Progenitor cell of endocrine pancreas (in vitro differentiated cells): ENCODE data around the gene PTPN13. TPM values are rescaled to one million over a fixed set of nuclear protein-coding genes. Genes with fewer than 3 reads are reported as not detected.

Experiments used
- DNase-seq: peaks from one replicate; pipeline ENCODE4 v3.0.0; 2021; ENCODE audit warnings: low spot score; ENCODE audit not compliant: unreplicated experiment
- H3K27ac Mint-ChIP-seq: 2 replicates; pipeline ENCODE4 v1.8.0; 2021; ENCODE audit warnings: mild to moderate bottlenecking, moderate library complexity, mixed read lengths
- H3K27me3 Mint-ChIP-seq: 2 replicates; pipeline ENCODE4 v1.8.0; 2021; ENCODE audit warnings: mixed read lengths
- H3K36me3 Mint-ChIP-seq: 2 replicates; pipeline ENCODE4 v1.8.0; 2022; ENCODE audit warnings: mixed read lengths; ENCODE audit not compliant: insufficient read depth
- H3K4me1 Mint-ChIP-seq: 2 replicates; pipeline ENCODE4 v1.8.0; 2021; ENCODE audit warnings: low read depth, mixed read lengths
- H3K4me3 Mint-ChIP-seq: 2 replicates; pipeline ENCODE4 v1.8.0; 2021; ENCODE audit warnings: low read depth, mild to moderate bottlenecking, moderate library complexity, mixed read lengths
- H3K9me3 Mint-ChIP-seq: 2 replicates; pipeline ENCODE4 v1.8.0; 2021; ENCODE audit warnings: low read depth, mixed read lengths
- total RNA-seq: library from RNA; stranded (reverse); gene quantifications from 2 replicates; pipeline ENCODE4 v1.2.1, GENCODE V29; 2021
- TF ChIP-seq, protein P1 (sequence below): fragments of 200-600 bp; sonication (generic); IDR thresholded peaks from one replicate; pipeline ENCODE4 v1.5.0; 2021; ENCODE audit warnings: antibody characterized with exemption, mild to moderate bottlenecking; ENCODE audit not compliant: unreplicated experiment

PTPN13 gene
- total RNA-seq, 1 donor from 2014 or later, result 63.1 TPM

DNA sequence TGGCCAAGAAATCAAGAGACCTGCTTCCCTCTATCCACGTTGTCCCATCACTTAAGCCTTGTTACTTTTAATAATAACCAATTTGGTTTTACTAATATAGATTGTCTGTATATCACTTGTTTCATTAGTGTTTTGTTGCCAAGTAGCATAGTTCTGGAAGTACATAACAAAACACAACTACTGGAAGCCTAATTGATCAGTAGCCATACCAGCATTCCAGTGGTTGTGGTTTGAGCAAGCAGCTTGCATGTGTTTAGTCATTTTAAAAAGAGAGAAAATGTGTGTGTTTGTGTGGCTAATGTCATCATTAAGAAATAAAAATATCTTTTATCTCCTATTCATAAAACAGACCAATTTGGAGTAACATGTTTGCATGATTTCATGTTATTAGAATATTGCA is 70.8 kb downstream of the PTPN13 start:
- Mint-ChIP-seq H3K4me3 (no peak overlapping the region), H3K9me3 (no peaks in the 10 kb centered on the region), H3K4me1 (peaks cover 3% of the 10 kb centered on the region), H3K36me3 (peaks cover 1% of the 10 kb centered on the region), H3K27me3 (no peaks in the 10 kb centered on the region), H3K27ac (no peak overlapping the region)
- no peak for DNase-seq
- TF ChIP-seq, protein P1, sequence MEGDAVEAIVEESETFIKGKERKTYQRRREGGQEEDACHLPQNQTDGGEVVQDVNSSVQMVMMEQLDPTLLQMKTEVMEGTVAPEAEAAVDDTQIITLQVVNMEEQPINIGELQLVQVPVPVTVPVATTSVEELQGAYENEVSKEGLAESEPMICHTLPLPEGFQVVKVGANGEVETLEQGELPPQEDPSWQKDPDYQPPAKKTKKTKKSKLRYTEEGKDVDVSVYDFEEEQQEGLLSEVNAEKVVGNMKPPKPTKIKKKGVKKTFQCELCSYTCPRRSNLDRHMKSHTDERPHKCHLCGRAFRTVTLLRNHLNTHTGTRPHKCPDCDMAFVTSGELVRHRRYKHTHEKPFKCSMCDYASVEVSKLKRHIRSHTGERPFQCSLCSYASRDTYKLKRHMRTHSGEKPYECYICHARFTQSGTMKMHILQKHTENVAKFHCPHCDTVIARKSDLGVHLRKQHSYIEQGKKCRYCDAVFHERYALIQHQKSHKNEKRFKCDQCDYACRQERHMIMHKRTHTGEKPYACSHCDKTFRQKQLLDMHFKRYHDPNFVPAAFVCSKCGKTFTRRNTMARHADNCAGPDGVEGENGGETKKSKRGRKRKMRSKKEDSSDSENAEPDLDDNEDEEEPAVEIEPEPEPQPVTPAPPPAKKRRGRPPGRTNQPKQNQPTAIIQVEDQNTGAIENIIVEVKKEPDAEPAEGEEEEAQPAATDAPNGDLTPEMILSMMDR, result no peak

DNA sequence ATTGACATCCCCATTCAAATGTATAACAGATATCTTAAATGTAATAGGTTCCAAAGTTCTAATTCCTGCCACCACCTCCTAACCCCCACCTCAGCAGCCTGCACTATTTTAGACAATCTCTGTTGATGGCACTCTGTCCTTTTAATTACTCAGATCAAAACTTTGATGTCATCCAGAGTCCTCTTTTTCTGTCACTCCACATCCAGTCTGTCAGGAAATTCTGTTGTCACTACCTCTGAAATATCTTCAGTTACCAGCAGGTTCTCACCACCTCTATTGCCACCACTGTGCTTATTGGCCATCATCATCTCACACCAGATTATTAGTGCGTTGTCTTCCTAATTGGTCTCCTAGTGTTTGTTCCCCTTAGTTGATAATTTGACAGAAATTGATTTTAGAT is 76.2 kb downstream of the PTPN13 start:
- Mint-ChIP-seq H3K4me1 (peaks cover 3% of the 10 kb centered on the region), H3K9me3 (peaks cover 3% of the 10 kb centered on the region), H3K36me3 (peaks cover 11% of the 10 kb centered on the region), H3K4me3 (no peak overlapping the region), H3K27me3 (no peaks in the 10 kb centered on the region), H3K27ac (no peak overlapping the region)
- DNase-seq, result no peak
- TF ChIP-seq, protein P1, result no peak

DNA sequence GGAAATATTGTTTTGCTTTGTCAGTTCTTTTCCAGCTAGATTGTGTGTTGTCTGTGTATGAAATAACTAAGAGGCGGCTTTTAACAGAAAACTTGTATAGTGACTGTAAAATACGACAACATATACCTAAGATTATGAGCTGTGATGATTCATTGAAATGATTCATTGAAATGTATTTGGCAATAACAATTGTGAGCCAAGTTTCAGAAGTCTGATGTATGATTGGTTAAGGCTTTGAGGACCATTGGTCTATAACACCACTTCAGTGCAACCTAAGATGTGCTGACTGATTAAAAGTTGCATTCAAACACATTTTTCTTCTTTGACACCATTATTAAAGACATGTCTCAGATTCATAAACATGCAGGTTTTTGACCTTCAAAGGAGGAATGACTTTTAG is 76.6 kb downstream of the PTPN13 start:
- H3K27ac Mint-ChIP-seq, result no peak overlapping the region
- TF ChIP-seq, protein P1, result no peak
- no peak for DNase-seq
- H3K27me3 Mint-ChIP-seq, result no peaks in the 10 kb centered on the region
- peaks cover 3% of the 10 kb centered on the region for H3K9me3 Mint-ChIP-seq
- H3K4me1 Mint-ChIP-seq, result peaks cover 7% of the 10 kb centered on the region
- no peak overlapping the region for H3K4me3 Mint-ChIP-seq
- H3K36me3 Mint-ChIP-seq, result peaks cover 11% of the 10 kb centered on the region

DNA sequence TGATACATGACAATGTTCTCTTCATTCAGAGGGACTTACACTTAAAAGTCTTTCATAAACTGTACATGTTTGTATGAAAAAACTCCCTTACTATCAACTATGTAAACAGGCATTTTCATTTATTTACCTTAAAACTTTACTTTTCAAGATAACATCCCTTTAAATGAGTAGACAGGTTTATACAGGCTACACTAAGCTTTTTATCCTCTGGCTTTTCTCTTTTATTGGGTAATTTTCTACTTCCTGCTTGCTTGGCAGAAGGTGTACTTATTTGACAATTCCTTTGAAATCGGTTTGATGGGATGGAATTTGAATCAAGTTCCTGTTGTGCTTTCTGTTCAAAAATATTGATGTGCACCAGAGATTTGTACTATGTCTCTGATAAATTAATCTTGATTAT is 81.4 kb downstream of the PTPN13 start:
- H3K9me3 Mint-ChIP-seq, result peaks cover 3% of the 10 kb centered on the region
- DNase-seq, result no peak
- TF ChIP-seq, protein P1, result no peak
- H3K27ac Mint-ChIP-seq, result no peak overlapping the region
- peaks cover 19% of the 10 kb centered on the region for H3K36me3 Mint-ChIP-seq
- no peak overlapping the region for H3K4me3 Mint-ChIP-seq
- H3K27me3 Mint-ChIP-seq, result no peaks in the 10 kb centered on the region
- peaks cover 11% of the 10 kb centered on the region for H3K4me1 Mint-ChIP-seq

DNA sequence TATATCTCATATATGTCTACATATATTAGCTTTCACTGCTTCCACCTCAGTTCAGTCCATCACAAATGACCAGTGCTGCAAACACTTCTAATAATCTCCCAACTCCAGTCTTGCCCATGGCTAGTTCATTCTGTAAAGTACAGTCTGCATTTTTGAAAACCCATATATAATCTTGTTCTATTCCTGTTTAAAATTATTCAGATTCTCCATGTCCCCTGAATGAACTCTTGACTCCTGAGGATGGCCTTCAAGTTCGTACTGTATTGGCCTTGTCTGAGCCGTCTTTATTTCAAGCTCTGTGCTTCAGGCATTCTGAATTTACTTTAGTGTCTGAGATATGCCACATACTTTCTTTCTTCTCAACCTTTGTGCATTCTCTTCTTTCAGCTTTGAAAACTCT is 84.7 kb downstream of the PTPN13 start:
- TF ChIP-seq, protein P1, result no peak
- Mint-ChIP-seq H3K27ac (no peak overlapping the region), H3K36me3 (peaks cover 9% of the 10 kb centered on the region), H3K4me1 (peaks cover 11% of the 10 kb centered on the region), H3K27me3 (no peaks in the 10 kb centered on the region), H3K9me3 (no peaks in the 10 kb centered on the region), H3K4me3 (no peak overlapping the region)
- DNase-seq, result no peak
